ENCODE results near the gene TIPARP.
A peak's percentile ranks its signal among the peaks of the same experiment; 100 is the strongest.

Gene TIPARP

DNA sequence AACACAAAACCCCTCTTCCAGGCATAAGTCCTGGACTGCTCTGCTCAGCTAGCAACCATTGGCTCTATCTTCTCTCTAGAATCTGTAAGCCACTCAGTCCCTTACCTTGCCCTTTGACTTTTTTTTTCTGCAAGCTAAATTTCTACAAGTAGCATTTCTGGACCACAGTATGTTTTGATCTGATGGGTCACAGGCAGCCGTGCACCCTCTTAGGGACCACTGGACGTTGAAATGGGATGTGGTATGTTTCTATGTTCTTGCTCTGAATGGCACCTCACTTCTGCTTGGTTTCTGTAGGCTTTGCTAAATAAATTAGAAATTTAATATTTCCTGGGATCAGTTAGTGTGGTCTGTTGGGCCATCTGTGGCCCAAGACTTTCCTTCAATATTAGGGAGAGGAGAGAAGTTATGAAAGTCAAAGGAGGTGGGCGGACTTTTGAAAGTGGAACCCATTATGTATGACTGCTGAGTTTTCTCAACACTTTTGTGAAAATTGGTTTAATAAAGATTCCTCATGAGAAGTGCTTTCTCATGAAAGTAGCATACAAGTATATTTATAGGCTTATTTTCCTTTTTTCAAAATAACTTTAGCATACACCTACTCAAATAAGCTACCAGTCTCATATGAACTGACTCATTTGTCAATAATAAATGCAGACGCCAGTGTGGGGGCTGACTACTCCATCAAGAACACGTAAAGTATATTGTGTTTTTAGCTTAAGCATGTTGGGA is 18.4 kb upstream of the TIPARP start:
- Histone ChIP-seq H2BK12ac (ENCODE audit: low read length) (no peak overlapping the region), H3K9me3 (ENCODE audit: insufficient read depth, low read depth, low read length) (no peaks in the 10 kb centered on the region), H4K91ac (ENCODE audit: low read depth, low read length) (no peak overlapping the region), H4K8ac (ENCODE audit: low read depth, low read length) (no peak overlapping the region), H3K23ac (ENCODE audit: low read length) (no peak overlapping the region), H3K4me2 (ENCODE audit: low read length) (no peak overlapping the region), H2AFZ (ENCODE audit: insufficient read depth, low read length, poor library complexity) (no peak overlapping the region), H3K18ac (ENCODE audit: low read length) (no peak overlapping the region), H3K27me3 (ENCODE audit: insufficient read depth, low read length) (no peaks in the 10 kb centered on the region), H2BK5ac (ENCODE audit: low read depth, low read length, poor library complexity) (no peak overlapping the region), H3K79me1 (ENCODE audit: low read length) (no peaks in the 10 kb centered on the region), H3K4me1 (ENCODE audit: control insufficient read depth in 1 of 2, insufficient read depth in 2 of 2, low read length in 2 of 2) (no peaks in the 10 kb centered on the region), H2AK5ac (ENCODE audit: low read length) (no peak overlapping the region), H2BK120ac (ENCODE audit: insufficient read depth, low read length, poor library complexity) (no peak overlapping the region), H3K4me3 (ENCODE audit: low read depth, low read length) (no peak overlapping the region), H4K12ac (ENCODE audit: low read depth, low read length) (no peak overlapping the region), H3K79me2 (ENCODE audit: control insufficient read depth, insufficient read depth, low read length, poor library complexity) (no peaks in the 10 kb centered on the region), H3K36me3 (ENCODE audit: control insufficient read depth in 1 of 2, insufficient read depth in 2 of 2, low read length in 2 of 2) (no peaks in the 10 kb centered on the region), H3K9ac (ENCODE audit: low read length) (no peak overlapping the region), H3K4ac (ENCODE audit: low read depth, low read length) (no peak overlapping the region), H3K14ac (ENCODE audit: low read length) (no peak overlapping the region), H3K27ac (ENCODE audit: low read depth, low read length) (no peak overlapping the region)
- WGBS (ENCODE audit: extremely low coverage, insufficient coverage, insufficient read length) = no CpG with 5 or more reads among the region's 5 CpGs
- no peak for DNase-seq

DNA sequence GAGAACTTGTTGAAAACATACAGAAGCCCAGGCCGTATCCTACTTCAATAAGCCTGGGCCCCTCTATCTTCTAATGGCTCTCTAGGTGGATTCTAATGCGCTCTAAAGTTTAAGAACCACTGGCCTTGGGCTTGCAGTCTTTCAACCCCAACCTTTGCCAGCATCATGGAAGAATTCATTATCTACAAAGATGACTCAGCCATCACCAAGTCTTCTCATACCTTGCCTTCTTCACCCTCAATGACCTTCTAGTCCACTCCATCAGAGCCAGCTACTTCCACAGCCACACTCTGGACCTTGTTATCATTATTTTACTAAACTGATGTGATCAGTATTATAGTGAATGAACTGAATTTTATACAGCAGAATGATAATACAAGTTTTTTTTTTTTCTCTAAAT is 16.9 kb upstream of the TIPARP start:
- H3K9me3 ChIP-seq (ENCODE audit: insufficient read depth, low read depth, low read length) = no peaks in the 10 kb centered on the region
- no peak overlapping the region for H3K27ac ChIP-seq (ENCODE audit: low read depth, low read length)
- H4K91ac ChIP-seq (ENCODE audit: low read depth, low read length) = no peak overlapping the region
- H2BK120ac ChIP-seq (ENCODE audit: insufficient read depth, low read length, poor library complexity) = no peak overlapping the region
- H2BK5ac ChIP-seq (ENCODE audit: low read depth, low read length, poor library complexity) = no peak overlapping the region
- no peak overlapping the region for H4K12ac ChIP-seq (ENCODE audit: low read depth, low read length)
- H3K4ac ChIP-seq (ENCODE audit: low read depth, low read length) = no peak overlapping the region
- no peak overlapping the region for H3K23ac ChIP-seq (ENCODE audit: low read length)
- WGBS (ENCODE audit: extremely low coverage, insufficient coverage, insufficient read length) = no CpG with 5 or more reads among the region's 2 CpGs
- no peak overlapping the region for H3K4me2 ChIP-seq (ENCODE audit: low read length)
- H4K8ac ChIP-seq (ENCODE audit: low read depth, low read length) = no peak overlapping the region
- H3K79me2 ChIP-seq (ENCODE audit: control insufficient read depth, insufficient read depth, low read length, poor library complexity) = no peaks in the 10 kb centered on the region
- no peak overlapping the region for H3K4me3 ChIP-seq (ENCODE audit: low read depth, low read length)
- H3K79me1 ChIP-seq (ENCODE audit: low read length) = no peaks in the 10 kb centered on the region
- no peak overlapping the region for H3K9ac ChIP-seq (ENCODE audit: low read length)
- H2BK12ac ChIP-seq (ENCODE audit: low read length) = no peak overlapping the region
- no peak overlapping the region for H2AFZ ChIP-seq (ENCODE audit: insufficient read depth, low read length, poor library complexity)
- H3K27me3 ChIP-seq (ENCODE audit: insufficient read depth, low read length) = no peaks in the 10 kb centered on the region
- H2AK5ac ChIP-seq (ENCODE audit: low read length) = no peak overlapping the region
- H3K18ac ChIP-seq (ENCODE audit: low read length) = no peak overlapping the region
- no peak overlapping the region for H3K14ac ChIP-seq (ENCODE audit: low read length)
- H3K4me1 ChIP-seq (ENCODE audit: control insufficient read depth in 1 of 2, insufficient read depth in 2 of 2, low read length in 2 of 2) = no peaks in the 10 kb centered on the region
- peak; percentile 43 to 80 for DNase-seq
- no peaks in the 10 kb centered on the region for H3K36me3 ChIP-seq (ENCODE audit: control insufficient read depth in 1 of 2, insufficient read depth in 2 of 2, low read length in 2 of 2)

DNA sequence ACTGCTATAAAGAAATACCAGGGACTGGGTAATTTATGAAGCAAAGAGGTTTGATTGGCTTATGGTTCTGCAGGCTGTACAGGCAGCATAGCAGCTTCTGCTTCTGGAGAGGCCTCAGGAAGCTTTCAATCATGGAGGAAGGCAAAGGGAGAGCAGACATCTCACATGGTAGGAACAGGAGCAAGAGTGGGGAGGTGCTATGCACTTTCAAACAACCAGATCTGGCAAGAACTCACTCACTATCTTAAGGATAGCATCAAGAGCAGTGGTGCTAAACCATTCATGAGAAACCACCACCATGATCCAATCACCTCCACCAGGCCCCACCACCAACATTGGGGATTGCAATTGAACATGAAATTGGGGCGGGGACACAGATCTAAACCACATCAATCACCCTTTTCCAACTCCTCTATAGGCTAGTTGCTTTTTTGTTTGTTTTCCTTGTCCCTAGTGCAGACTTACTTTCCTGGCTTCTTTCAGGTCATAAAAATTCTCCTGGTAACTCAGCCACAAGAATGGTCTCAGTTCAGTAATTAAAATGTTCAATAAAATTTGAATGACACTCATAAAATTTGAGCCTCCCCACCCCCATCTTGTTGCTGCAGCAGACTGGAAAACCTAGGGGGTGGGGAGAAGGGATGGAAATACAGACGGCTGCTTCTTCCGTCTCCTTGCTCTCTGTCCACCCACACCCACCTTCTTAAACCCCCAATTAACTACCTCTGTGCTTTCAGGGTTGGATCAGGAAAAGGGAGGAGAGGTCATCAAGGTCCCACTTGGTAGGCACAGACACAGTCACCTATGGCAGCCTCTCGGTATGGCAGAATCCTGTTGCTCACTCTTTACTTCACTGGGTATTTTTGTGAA is 16.3 kb upstream of the TIPARP start:
- no peak overlapping the region for H2AFZ ChIP-seq (ENCODE audit: insufficient read depth, low read length, poor library complexity)
- H3K36me3 ChIP-seq (ENCODE audit: control insufficient read depth in 1 of 2, insufficient read depth in 2 of 2, low read length in 2 of 2) = no peaks in the 10 kb centered on the region
- no peaks in the 10 kb centered on the region for H3K9me3 ChIP-seq (ENCODE audit: insufficient read depth, low read depth, low read length)
- H3K23ac ChIP-seq (ENCODE audit: low read length) = no peak overlapping the region
- no peaks in the 10 kb centered on the region for H3K27me3 ChIP-seq (ENCODE audit: insufficient read depth, low read length)
- H4K91ac ChIP-seq (ENCODE audit: low read depth, low read length) = no peak overlapping the region
- no peaks in the 10 kb centered on the region for H3K79me1 ChIP-seq (ENCODE audit: low read length)
- no peak overlapping the region for H2AK5ac ChIP-seq (ENCODE audit: low read length)
- H3K4me3 ChIP-seq (ENCODE audit: low read depth, low read length) = no peak overlapping the region
- no peak overlapping the region for H4K8ac ChIP-seq (ENCODE audit: low read depth, low read length)
- H2BK120ac ChIP-seq (ENCODE audit: insufficient read depth, low read length, poor library complexity) = no peak overlapping the region
- H2BK12ac ChIP-seq (ENCODE audit: low read length) = no peak overlapping the region
- H3K79me2 ChIP-seq (ENCODE audit: control insufficient read depth, insufficient read depth, low read length, poor library complexity) = no peaks in the 10 kb centered on the region
- no CpG with 5 or more reads among the region's 4 CpGs for WGBS (ENCODE audit: extremely low coverage, insufficient coverage, insufficient read length)
- no peak overlapping the region for H3K27ac ChIP-seq (ENCODE audit: low read depth, low read length)
- H4K12ac ChIP-seq (ENCODE audit: low read depth, low read length) = no peak overlapping the region
- no peak overlapping the region for H3K18ac ChIP-seq (ENCODE audit: low read length)
- H3K4me1 ChIP-seq (ENCODE audit: control insufficient read depth in 1 of 2, insufficient read depth in 2 of 2, low read length in 2 of 2) = no peaks in the 10 kb centered on the region
- no peak overlapping the region for H3K9ac ChIP-seq (ENCODE audit: low read length)
- no peak overlapping the region for H3K14ac ChIP-seq (ENCODE audit: low read length)
- H3K4ac ChIP-seq (ENCODE audit: low read depth, low read length) = no peak overlapping the region
- H3K4me2 ChIP-seq (ENCODE audit: low read length) = no peak overlapping the region
- no peak overlapping the region for H2BK5ac ChIP-seq (ENCODE audit: low read depth, low read length, poor library complexity)
- DNase-seq = no peak

DNA sequence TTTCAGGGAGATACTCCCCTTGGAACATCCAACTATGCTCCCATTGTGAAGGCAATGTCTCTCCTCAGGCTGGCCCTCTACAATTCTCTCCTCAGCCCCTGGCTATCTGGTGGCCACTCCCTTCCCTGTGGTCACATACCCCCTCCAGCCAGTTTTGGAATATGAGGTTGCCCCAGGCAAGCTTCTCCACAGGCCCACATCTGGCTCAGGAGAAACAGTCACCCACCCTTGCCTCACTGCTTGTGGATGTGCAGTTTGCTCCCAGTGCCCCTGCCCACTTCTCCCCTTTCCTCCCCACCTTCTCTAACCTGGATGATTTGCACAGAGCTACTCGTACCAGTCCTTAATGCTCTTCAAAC is 15.7 kb upstream of the TIPARP start:
- H3K27ac ChIP-seq (ENCODE audit: low read depth, low read length) = no peak overlapping the region
- DNase-seq = peak; percentile 88 to 92
- no peaks in the 10 kb centered on the region for H3K4me1 ChIP-seq (ENCODE audit: control insufficient read depth in 1 of 2, insufficient read depth in 2 of 2, low read length in 2 of 2)
- no peaks in the 10 kb centered on the region for H3K27me3 ChIP-seq (ENCODE audit: insufficient read depth, low read length)
- no peak overlapping the region for H4K12ac ChIP-seq (ENCODE audit: low read depth, low read length)
- no peak overlapping the region for H2AFZ ChIP-seq (ENCODE audit: insufficient read depth, low read length, poor library complexity)
- no peak overlapping the region for H2AK5ac ChIP-seq (ENCODE audit: low read length)
- no peaks in the 10 kb centered on the region for H3K36me3 ChIP-seq (ENCODE audit: control insufficient read depth in 1 of 2, insufficient read depth in 2 of 2, low read length in 2 of 2)
- no peak overlapping the region for H3K4me2 ChIP-seq (ENCODE audit: low read length)
- no peaks in the 10 kb centered on the region for H3K79me2 ChIP-seq (ENCODE audit: control insufficient read depth, insufficient read depth, low read length, poor library complexity)
- no CpG with 5 or more reads among the region's 1 CpG for WGBS (ENCODE audit: extremely low coverage, insufficient coverage, insufficient read length)
- H3K18ac ChIP-seq (ENCODE audit: low read length) = no peak overlapping the region
- no peak overlapping the region for H3K9ac ChIP-seq (ENCODE audit: low read length)
- H3K23ac ChIP-seq (ENCODE audit: low read length) = no peak overlapping the region
- H2BK5ac ChIP-seq (ENCODE audit: low read depth, low read length, poor library complexity) = no peak overlapping the region
- no peak overlapping the region for H3K14ac ChIP-seq (ENCODE audit: low read length)
- H4K91ac ChIP-seq (ENCODE audit: low read depth, low read length) = no peak overlapping the region
- no peak overlapping the region for H2BK12ac ChIP-seq (ENCODE audit: low read length)
- no peak overlapping the region for H4K8ac ChIP-seq (ENCODE audit: low read depth, low read length)
- no peaks in the 10 kb centered on the region for H3K79me1 ChIP-seq (ENCODE audit: low read length)
- H2BK120ac ChIP-seq (ENCODE audit: insufficient read depth, low read length, poor library complexity) = no peak overlapping the region
- H3K9me3 ChIP-seq (ENCODE audit: insufficient read depth, low read depth, low read length) = no peaks in the 10 kb centered on the region
- no peak overlapping the region for H3K4me3 ChIP-seq (ENCODE audit: low read depth, low read length)
- no peak overlapping the region for H3K4ac ChIP-seq (ENCODE audit: low read depth, low read length)
